ENCODE data around the gene LETM1. TPM values are rescaled to one million over a fixed set of nuclear protein-coding genes. Genes with fewer than 3 reads are reported as not detected.

The LETM1 gene
- total and polyA plus RNA-seq, 2 experiments from 2014 or later: 23.3 to 68.9 TPM

DNA sequence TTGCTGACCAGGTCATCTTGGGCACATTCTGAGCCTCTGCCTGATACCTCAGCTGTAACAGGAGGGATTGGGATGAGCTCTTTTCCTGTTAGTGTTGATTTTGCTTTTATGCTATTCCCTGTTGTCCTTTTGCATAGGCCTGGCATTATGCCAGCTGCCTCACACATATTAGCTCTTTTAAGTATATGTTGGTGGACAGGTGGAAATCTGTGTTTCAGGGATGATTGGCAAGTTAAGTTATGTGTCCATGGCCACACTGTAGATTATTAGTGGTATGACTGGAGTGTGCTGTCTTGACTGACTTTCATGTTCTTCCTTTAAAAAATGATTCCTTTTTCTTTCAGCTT, 44.1 kb upstream of the LETM1 start:
- H3F3A ChIP-seq (replicated peaks; ENCODE audit: low read depth): no peaks in the 10 kb centered on the region; the same call in 1 of the 2 replicates
- Mint-ChIP-seq H3K4me3 (no peak overlapping the region), H3K36me3 (ENCODE audit: low read depth) (peaks cover 44% of the 10 kb centered on the region), H3K9me3 (no peaks in the 10 kb centered on the region), H3K27me3 (ENCODE audit: insufficient read depth, low read depth, poor library complexity) (peaks cover 3% of the 10 kb centered on the region), H3K27ac (no peak overlapping the region), H3K4me1 (peaks cover 6% of the 10 kb centered on the region)
- H2AFZ ChIP-seq: no peak overlapping the region
- DNase-seq (ENCODE audit: low spot score) (no peak), ATAC-seq (no peak)
- H3K27me3 ChIP-seq (ENCODE audit: insufficient read depth): no peaks in the 10 kb centered on the region
- no peak overlapping the region for H3K4me2 ChIP-seq
- no peaks in the 10 kb centered on the region for H3K9me2 ChIP-seq (ENCODE audit: insufficient read depth)
- peaks cover 72% of the 10 kb centered on the region for H4K20me1 ChIP-seq (replicated peaks; ENCODE audit: insufficient read depth)
- H3K4me3 ChIP-seq: no peak overlapping the region
- TF ChIP-seq EZH2phosphoT487 (IDR thresholded peaks at IDR 0.05; ENCODE audit: unreplicated experiment) (no peak), POLR2AphosphoS5 (IDR thresholded peaks at IDR 0.05; ENCODE audit: low read depth) (no peak), STAT1 (IDR thresholded peaks at IDR 0.05; ENCODE audit: unreplicated experiment) (no peak), EZH2 (IDR thresholded peaks at IDR 0.05; ENCODE audit: low read depth, unreplicated experiment) (no peak)
- TF ChIP-seq, protein P1, sequence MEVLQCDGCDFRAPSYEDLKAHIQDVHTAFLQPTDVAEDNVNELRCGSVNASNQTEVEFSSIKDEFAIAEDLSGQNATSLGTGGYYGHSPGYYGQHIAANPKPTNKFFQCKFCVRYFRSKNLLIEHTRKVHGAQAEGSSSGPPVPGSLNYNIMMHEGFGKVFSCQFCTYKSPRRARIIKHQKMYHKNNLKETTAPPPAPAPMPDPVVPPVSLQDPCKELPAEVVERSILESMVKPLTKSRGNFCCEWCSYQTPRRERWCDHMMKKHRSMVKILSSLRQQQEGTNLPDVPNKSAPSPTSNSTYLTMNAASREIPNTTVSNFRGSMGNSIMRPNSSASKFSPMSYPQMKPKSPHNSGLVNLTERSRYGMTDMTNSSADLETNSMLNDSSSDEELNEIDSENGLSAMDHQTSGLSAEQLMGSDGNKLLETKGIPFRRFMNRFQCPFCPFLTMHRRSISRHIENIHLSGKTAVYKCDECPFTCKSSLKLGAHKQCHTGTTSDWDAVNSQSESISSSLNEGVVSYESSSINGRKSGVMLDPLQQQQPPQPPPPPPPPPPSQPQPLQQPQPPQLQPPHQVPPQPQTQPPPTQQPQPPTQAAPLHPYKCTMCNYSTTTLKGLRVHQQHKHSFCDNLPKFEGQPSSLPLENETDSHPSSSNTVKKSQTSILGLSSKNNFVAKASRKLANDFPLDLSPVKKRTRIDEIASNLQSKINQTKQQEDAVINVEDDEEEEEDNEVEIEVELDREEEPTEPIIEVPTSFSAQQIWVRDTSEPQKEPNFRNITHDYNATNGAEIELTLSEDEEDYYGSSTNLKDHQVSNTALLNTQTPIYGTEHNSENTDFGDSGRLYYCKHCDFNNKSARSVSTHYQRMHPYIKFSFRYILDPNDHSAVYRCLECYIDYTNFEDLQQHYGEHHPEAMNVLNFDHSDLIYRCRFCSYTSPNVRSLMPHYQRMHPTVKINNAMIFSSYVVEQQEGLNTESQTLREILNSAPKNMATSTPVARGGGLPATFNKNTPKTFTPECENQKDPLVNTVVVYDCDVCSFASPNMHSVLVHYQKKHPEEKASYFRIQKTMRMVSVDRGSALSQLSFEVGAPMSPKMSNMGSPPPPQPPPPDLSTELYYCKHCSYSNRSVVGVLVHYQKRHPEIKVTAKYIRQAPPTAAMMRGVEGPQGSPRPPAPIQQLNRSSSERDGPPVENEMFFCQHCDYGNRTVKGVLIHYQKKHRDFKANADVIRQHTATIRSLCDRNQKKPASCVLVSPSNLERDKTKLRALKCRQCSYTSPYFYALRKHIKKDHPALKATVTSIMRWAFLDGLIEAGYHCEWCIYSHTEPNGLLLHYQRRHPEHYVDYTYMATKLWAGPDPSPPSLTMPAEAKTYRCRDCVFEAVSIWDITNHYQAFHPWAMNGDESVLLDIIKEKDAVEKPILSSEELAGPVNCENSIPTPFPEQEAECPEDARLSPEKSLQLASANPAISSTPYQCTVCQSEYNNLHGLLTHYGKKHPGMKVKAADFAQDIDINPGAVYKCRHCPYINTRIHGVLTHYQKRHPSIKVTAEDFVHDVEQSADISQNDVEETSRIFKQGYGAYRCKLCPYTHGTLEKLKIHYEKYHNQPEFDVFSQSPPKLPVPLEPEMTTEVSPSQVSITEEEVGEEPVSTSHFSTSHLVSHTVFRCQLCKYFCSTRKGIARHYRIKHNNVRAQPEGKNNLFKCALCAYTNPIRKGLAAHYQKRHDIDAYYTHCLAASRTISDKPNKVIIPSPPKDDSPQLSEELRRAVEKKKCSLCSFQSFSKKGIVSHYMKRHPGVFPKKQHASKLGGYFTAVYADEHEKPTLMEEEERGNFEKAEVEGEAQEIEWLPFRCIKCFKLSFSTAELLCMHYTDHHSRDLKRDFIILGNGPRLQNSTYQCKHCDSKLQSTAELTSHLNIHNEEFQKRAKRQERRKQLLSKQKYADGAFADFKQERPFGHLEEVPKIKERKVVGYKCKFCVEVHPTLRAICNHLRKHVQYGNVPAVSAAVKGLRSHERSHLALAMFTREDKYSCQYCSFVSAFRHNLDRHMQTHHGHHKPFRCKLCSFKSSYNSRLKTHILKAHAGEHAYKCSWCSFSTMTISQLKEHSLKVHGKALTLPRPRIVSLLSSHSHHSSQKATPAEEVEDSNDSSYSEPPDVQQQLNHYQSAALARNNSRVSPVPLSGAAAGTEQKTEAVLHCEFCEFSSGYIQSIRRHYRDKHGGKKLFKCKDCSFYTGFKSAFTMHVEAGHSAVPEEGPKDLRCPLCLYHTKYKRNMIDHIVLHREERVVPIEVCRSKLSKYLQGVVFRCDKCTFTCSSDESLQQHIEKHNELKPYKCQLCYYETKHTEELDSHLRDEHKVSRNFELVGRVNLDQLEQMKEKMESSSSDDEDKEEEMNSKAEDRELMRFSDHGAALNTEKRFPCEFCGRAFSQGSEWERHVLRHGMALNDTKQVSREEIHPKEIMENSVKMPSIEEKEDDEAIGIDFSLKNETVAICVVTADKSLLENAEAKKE (CRISPR knock-in tag; IDR thresholded peaks at IDR 0.05): no peak
- TF ChIP-seq, protein P2, sequence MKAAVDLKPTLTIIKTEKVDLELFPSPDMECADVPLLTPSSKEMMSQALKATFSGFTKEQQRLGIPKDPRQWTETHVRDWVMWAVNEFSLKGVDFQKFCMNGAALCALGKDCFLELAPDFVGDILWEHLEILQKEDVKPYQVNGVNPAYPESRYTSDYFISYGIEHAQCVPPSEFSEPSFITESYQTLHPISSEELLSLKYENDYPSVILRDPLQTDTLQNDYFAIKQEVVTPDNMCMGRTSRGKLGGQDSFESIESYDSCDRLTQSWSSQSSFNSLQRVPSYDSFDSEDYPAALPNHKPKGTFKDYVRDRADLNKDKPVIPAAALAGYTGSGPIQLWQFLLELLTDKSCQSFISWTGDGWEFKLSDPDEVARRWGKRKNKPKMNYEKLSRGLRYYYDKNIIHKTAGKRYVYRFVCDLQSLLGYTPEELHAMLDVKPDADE (IDR thresholded peaks at IDR 0.05): no peak
- TF ChIP-seq, protein P3, sequence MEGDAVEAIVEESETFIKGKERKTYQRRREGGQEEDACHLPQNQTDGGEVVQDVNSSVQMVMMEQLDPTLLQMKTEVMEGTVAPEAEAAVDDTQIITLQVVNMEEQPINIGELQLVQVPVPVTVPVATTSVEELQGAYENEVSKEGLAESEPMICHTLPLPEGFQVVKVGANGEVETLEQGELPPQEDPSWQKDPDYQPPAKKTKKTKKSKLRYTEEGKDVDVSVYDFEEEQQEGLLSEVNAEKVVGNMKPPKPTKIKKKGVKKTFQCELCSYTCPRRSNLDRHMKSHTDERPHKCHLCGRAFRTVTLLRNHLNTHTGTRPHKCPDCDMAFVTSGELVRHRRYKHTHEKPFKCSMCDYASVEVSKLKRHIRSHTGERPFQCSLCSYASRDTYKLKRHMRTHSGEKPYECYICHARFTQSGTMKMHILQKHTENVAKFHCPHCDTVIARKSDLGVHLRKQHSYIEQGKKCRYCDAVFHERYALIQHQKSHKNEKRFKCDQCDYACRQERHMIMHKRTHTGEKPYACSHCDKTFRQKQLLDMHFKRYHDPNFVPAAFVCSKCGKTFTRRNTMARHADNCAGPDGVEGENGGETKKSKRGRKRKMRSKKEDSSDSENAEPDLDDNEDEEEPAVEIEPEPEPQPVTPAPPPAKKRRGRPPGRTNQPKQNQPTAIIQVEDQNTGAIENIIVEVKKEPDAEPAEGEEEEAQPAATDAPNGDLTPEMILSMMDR (conservative IDR thresholded peaks at IDR 0.05; ENCODE audit: low read depth in 2 of 2): no peak
- no peak overlapping the region for H3K27ac ChIP-seq (ENCODE audit: low read depth)
- H3K36me3 ChIP-seq (ENCODE audit: insufficient read depth): peaks cover 19% of the 10 kb centered on the region
- peaks cover 60% of the 10 kb centered on the region for H3K79me2 ChIP-seq (replicated peaks; ENCODE audit: insufficient read depth)
- H3K4me1 ChIP-seq (ENCODE audit: insufficient read depth): no peaks in the 10 kb centered on the region; the same call in 1 of the 2 replicates

All from GM23338 (cell line).